OCI-LY1 (cell line): ENCODE results near the gene CR1.

Source experiments
- EZH2 ChIP-seq: fragments of 200-600 bp; sonication (generic), shearing (Covaris generic); IDR thresholded peaks from 2 replicates; pipeline ENCODE4 v1.8.0; 2017; ENCODE audit warnings: borderline replicate concordance, mixed run types, mild to moderate bottlenecking, antibody characterized with exemption, low read length, moderate library complexity, mixed read lengths
- TF ChIP-seq, protein P1 (sequence below): fragments of 200-600 bp; sonication (generic), shearing (Covaris generic); IDR thresholded peaks from 2 replicates; pipeline ENCODE4 v1.5.1; 2017; ENCODE audit warnings: mild to moderate bottlenecking, antibody characterized with exemption, low read length, moderate library complexity, mixed read lengths

- TF ChIP-seq, protein P1, sequence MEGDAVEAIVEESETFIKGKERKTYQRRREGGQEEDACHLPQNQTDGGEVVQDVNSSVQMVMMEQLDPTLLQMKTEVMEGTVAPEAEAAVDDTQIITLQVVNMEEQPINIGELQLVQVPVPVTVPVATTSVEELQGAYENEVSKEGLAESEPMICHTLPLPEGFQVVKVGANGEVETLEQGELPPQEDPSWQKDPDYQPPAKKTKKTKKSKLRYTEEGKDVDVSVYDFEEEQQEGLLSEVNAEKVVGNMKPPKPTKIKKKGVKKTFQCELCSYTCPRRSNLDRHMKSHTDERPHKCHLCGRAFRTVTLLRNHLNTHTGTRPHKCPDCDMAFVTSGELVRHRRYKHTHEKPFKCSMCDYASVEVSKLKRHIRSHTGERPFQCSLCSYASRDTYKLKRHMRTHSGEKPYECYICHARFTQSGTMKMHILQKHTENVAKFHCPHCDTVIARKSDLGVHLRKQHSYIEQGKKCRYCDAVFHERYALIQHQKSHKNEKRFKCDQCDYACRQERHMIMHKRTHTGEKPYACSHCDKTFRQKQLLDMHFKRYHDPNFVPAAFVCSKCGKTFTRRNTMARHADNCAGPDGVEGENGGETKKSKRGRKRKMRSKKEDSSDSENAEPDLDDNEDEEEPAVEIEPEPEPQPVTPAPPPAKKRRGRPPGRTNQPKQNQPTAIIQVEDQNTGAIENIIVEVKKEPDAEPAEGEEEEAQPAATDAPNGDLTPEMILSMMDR = no peak
- no peak for TF ChIP-seq EZH2
Observed at GRCh38 chr1:207644852-207645634, 149.1 kb downstream of the CR1 start, which contains the start of gene CR1L.
